Fibroblast of lung (primary cell): ENCODE results near the gene TOLLIP.
"Not testable (repeated sequence)": the region's sequence is repeated elsewhere in the genome, so short reads cannot be mapped to it uniquely, and the experiment has no call there.

Experiments
- EZH2 ChIP-seq: IDR thresholded peaks from 2 replicates; pipeline ENCODE4 v1.5.1; 2012; ENCODE audit warnings: low read length, control low read depth, mild to moderate bottlenecking; ENCODE audit errors: missing control alignments
- TF ChIP-seq, protein P1 (sequence below), 2 donors: IDR thresholded peaks in 1 of 2; conservative IDR thresholded peaks in 1 of 2; 1 replicate in 1 of 2; 2 replicates in 1 of 2; pipeline ENCODE4 v1.5.1; 2011 to 2012; ENCODE audit warnings: low read length in 2 of 2, control low read depth in 1 of 2, inconsistent platforms in 1 of 2, low read depth in 1 of 2, mild to moderate bottlenecking in 1 of 2

DNA sequence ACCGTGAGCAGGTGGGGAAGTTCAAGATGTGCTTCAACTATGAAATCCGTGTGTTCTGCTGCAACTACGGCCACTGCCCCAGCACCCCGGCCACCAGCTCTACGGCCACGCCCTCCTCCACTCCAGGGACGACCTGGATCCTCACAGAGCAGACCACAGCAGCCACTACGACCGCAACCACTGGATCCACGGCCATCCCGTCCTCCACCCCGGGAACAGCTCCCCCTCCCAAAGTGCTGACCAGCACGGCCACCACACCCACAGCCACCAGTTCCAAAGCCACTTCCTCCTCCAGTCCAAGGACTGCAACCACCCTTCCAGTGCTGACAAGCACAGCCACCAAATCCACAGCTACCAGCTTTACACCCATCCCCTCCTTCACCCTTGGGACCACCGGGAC, 63.7 kb downstream of the TOLLIP start:
- TF ChIP-seq, protein P1, sequence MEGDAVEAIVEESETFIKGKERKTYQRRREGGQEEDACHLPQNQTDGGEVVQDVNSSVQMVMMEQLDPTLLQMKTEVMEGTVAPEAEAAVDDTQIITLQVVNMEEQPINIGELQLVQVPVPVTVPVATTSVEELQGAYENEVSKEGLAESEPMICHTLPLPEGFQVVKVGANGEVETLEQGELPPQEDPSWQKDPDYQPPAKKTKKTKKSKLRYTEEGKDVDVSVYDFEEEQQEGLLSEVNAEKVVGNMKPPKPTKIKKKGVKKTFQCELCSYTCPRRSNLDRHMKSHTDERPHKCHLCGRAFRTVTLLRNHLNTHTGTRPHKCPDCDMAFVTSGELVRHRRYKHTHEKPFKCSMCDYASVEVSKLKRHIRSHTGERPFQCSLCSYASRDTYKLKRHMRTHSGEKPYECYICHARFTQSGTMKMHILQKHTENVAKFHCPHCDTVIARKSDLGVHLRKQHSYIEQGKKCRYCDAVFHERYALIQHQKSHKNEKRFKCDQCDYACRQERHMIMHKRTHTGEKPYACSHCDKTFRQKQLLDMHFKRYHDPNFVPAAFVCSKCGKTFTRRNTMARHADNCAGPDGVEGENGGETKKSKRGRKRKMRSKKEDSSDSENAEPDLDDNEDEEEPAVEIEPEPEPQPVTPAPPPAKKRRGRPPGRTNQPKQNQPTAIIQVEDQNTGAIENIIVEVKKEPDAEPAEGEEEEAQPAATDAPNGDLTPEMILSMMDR (conservative IDR thresholded peaks at IDR 0.05 in 1 of 2, IDR thresholded peaks at IDR 0.05 in 1 of 2; ENCODE audit: low read depth in 1 of 2, low read length in 2 of 2) = not testable (repeated sequence)
- TF ChIP-seq EZH2 = not testable (repeated sequence)
